Hepatocyte (in vitro differentiated cells): ENCODE measurements around the gene ZNF724. TPM values are rescaled to one million over a fixed set of nuclear protein-coding genes. Genes with fewer than 3 reads are reported as not detected.
"Not testable (repeated sequence)": the region's sequence is repeated elsewhere in the genome, so short reads cannot be mapped to it uniquely, and the experiment has no call there.

Experiments
- DNase-seq: peaks from one replicate; pipeline ENCODE4 v3.0.0-alpha.2; 2016; ENCODE audit warnings: low spot score
- H2AFZ ChIP-seq: fragments of 200-600 bp; sonication (generic); 2 replicates; pipeline ENCODE4 v1.6.0; 2016; ENCODE audit warnings: antibody characterized with exemption, mild to moderate bottlenecking
- H3K27ac ChIP-seq: fragments of 200-600 bp; sonication (generic); 2 replicates; pipeline ENCODE4 v1.5.1; 2016; ENCODE audit warnings: mild to moderate bottlenecking
- H3K27me3 ChIP-seq: fragments of 200-600 bp; sonication (generic); 2 replicates; pipeline ENCODE4 v1.6.1; 2016
- H3K36me3 ChIP-seq: fragments of 200-600 bp; sonication (generic); replicated peaks from 2 replicates; pipeline ENCODE4 v1.5.1; 2016; ENCODE audit warnings: low read depth; ENCODE audit not compliant: insufficient read depth
- H3K4me1 ChIP-seq: fragments of 200-600 bp; sonication (generic); 2 replicates; pipeline ENCODE4 v1.5.1; 2016; ENCODE audit warnings: mild to moderate bottlenecking, moderate library complexity; ENCODE audit not compliant: insufficient read depth
- H3K4me2 ChIP-seq: fragments of 200-600 bp; sonication (generic); 2 replicates; pipeline ENCODE4 v1.6.0; 2016
- H3K4me3 ChIP-seq: fragments of 200-600 bp; sonication (generic); 2 replicates; pipeline ENCODE4 v1.5.1; 2016; ENCODE audit warnings: mild to moderate bottlenecking
- H3K79me2 ChIP-seq: fragments of 200-600 bp; sonication (generic); 2 replicates; pipeline ENCODE4 v1.6.0; 2017; ENCODE audit warnings: mild to moderate bottlenecking
- H3K9me2 ChIP-seq: fragments of 200-600 bp; sonication (generic); replicated peaks from 2 replicates; pipeline ENCODE4 v1.6.0; 2017; ENCODE audit warnings: mild to moderate bottlenecking; ENCODE audit not compliant: insufficient read depth
- H3K9me3 ChIP-seq: fragments of 200-600 bp; sonication (generic); 2 replicates; pipeline ENCODE4 v1.5.1; 2016; ENCODE audit warnings: low read depth, mild to moderate bottlenecking
- H4K20me1 ChIP-seq: fragments of 200-600 bp; sonication (generic); 2 replicates; pipeline ENCODE4 v1.6.0; 2016; ENCODE audit warnings: mild to moderate bottlenecking; ENCODE audit not compliant: insufficient read depth, poor library complexity, severe bottlenecking
- CTCF ChIP-seq: fragments of 200-600 bp; sonication (generic); IDR thresholded peaks from 2 replicates; pipeline ENCODE4 v1.5.1; 2016; ENCODE audit warnings: antibody characterized with exemption, mild to moderate bottlenecking; ENCODE audit not compliant: poor library complexity
- EZH2 ChIP-seq: fragments of 200-600 bp; sonication (generic); IDR thresholded peaks from 2 replicates; pipeline ENCODE4 v1.6.1; 2016; ENCODE audit warnings: antibody characterized with exemption, mild to moderate bottlenecking, borderline replicate concordance
- EZH2phosphoT487 ChIP-seq: fragments of 200-600 bp; sonication (generic); IDR thresholded peaks from one replicate; pipeline ENCODE4 v1.6.1; 2018; ENCODE audit warnings: antibody characterized with exemption, mild to moderate bottlenecking, low read depth, moderate library complexity; ENCODE audit not compliant: unreplicated experiment, severe bottlenecking
- WGBS: methylation state at CpG from one replicate; pipeline ENCODE4 v1.1.6; 2016; ENCODE audit warnings: low lambda C conversion rate; ENCODE audit errors: missing lambda C conversion rate; 5-methylcytosine and 5-hydroxymethylcytosine counted together
- polyA plus RNA-seq: library from polyadenylated mRNA; unstranded; fragments of >200 nt; fragmentation: Nextera tagmentation; extraction: Ambion mirVana; gene quantifications from 2 replicates; pipeline ENCODE4 v1.2.1, GENCODE V29; 2016
- total RNA-seq: library from RNA; depleted of rRNA; stranded (reverse); fragments of >200 nt; gene quantifications from 2 replicates; pipeline ENCODE4 v1.2.3, GENCODE V29; 2014

ZNF724 gene
- total and polyA plus RNA-seq, 2 experiments from 2014 or later, result 0.93 to 6.5 TPM

- no peak overlapping the region for H3K27ac ChIP-seq
- H3K36me3 ChIP-seq, result no peaks in the 10 kb centered on the region
- H4K20me1 ChIP-seq, result no peaks in the 10 kb centered on the region
- TF ChIP-seq EZH2 (no peak), EZH2phosphoT487 (no peak), CTCF (no peak)
- no peak overlapping the region for H2AFZ ChIP-seq
- no peaks in the 10 kb centered on the region for H3K9me3 ChIP-seq
- H3K4me3 ChIP-seq, result no peak overlapping the region
- WGBS, result 84% methylated on average over 4 of the region's 4 CpGs
- DNase-seq, result no peak
- H3K27me3 ChIP-seq, result no peaks in the 10 kb centered on the region
- no peaks in the 10 kb centered on the region for H3K4me1 ChIP-seq
- no peaks in the 10 kb centered on the region for H3K9me2 ChIP-seq
- H3K4me2 ChIP-seq, result no peak overlapping the region
- no peaks in the 10 kb centered on the region for H3K79me2 ChIP-seq
Observed at GRCh38 chr19:23281663-23282276, 31.6 kb upstream of the ZNF724 start.

- H3K27me3 ChIP-seq, H3K9me3 ChIP-seq, DNase-seq, H3K4me3 ChIP-seq, H3K4me1 ChIP-seq, H3K36me3 ChIP-seq, H3K79me2 ChIP-seq, H4K20me1 ChIP-seq, H3K9me2 ChIP-seq: not testable (repeated sequence)
- H3K4me2 ChIP-seq, result peak overlapping the region; percentile 58
- peak overlapping the region; percentile 10 for H2AFZ ChIP-seq
- 20% methylated on average over 3 of the region's 3 CpGs for WGBS
- peak overlapping the region; percentile 63 for H3K27ac ChIP-seq
Observed at GRCh38 chr19:23278118-23278517, 27.9 kb upstream of the ZNF724 start.

- Histone ChIP-seq H3K9me3 (no peaks in the 10 kb centered on the region), H3K27me3 (no peaks in the 10 kb centered on the region), H3K4me2 (peak overlapping the region; percentile 72), H3K79me2 (peaks cover 38% of the 10 kb centered on the region), H4K20me1 (peaks cover 4% of the 10 kb centered on the region), H3K27ac (peak overlapping the region; percentile 99), H3K4me1 (peaks cover 12% of the 10 kb centered on the region), H3K4me3 (peak overlapping the region; percentile 92), H2AFZ (peak overlapping the region; percentile 91), H3K9me2 (no peaks in the 10 kb centered on the region), H3K36me3 (no peaks in the 10 kb centered on the region)
- peak; percentile 95 for DNase-seq
- WGBS, result 3% methylated on average over 37 of the region's 50 CpGs
- TF ChIP-seq EZH2phosphoT487, result no peak
- no peak for TF ChIP-seq CTCF
- TF ChIP-seq EZH2, result no peak
Observed at GRCh38 chr19:23273590-23274412, 23.6 kb upstream of the ZNF724 start.

GRCh38 chr19:23273022-23273589 is 22.9 kb upstream of the ZNF724 start:
- TF ChIP-seq CTCF (no peak), EZH2 (no peak), EZH2phosphoT487 (no peak)
- DNase-seq, result no peak
- 0% methylated on average over 10 of the region's 10 CpGs for WGBS
- H3K79me2 ChIP-seq, result peaks cover 40% of the 10 kb centered on the region
- peaks cover 12% of the 10 kb centered on the region for H3K4me1 ChIP-seq
- H3K36me3 ChIP-seq, result no peaks in the 10 kb centered on the region
- peak overlapping the region; percentile 72 for H3K4me2 ChIP-seq
- peak overlapping the region; percentile 92 for H3K4me3 ChIP-seq
- no peaks in the 10 kb centered on the region for H3K9me3 ChIP-seq
- peaks cover 4% of the 10 kb centered on the region for H4K20me1 ChIP-seq
- H3K27me3 ChIP-seq, result no peaks in the 10 kb centered on the region
- peak overlapping the region; percentile 91 for H2AFZ ChIP-seq
- peak overlapping the region; percentile 99 for H3K27ac ChIP-seq
- no peaks in the 10 kb centered on the region for H3K9me2 ChIP-seq
